GM12892 (cell line): Measurements from ENCODE around the gene GSTT2.
"Not testable (repeated sequence)": the region's sequence is repeated elsewhere in the genome, so short reads cannot be mapped to it uniquely, and the experiment has no call there.

Experiments used
- POLR2AphosphoS5 ChIP-seq: IDR thresholded peaks from 2 replicates; pipeline ENCODE4 v1.6.1; 2011; ENCODE audit warnings: low read depth, low read length, control low read depth
- TAF1 ChIP-seq: IDR thresholded peaks from 2 replicates; pipeline ENCODE4 v1.6.1; 2011; ENCODE audit warnings: low read depth, mild to moderate bottlenecking, control low read depth, low read length, borderline replicate concordance

DNA sequence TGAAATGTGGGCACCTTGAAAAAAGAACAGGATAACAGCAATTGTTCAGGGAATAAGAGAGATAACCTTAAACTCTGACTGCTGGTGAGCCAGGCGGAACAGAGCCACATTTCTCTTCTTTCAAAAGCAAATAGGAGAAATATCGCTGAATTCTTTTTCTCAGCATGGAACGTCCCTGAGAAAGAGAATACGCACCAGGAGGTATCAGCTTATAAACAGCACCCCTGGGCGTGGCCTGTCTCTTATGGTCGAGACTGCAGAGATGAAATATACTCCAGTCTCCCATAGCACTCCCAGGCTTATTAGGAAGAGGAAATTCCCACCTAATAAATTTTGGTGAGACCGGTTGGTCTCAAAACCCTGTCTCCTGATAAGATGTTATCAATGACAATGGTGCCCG lies 24.0 kb upstream of the GSTT2 start:
- TF ChIP-seq POLR2AphosphoS5, TAF1: not testable (repeated sequence)
